NCI-H2029 (cell line): Measurements from ENCODE around the gene FLNA.
"Not testable (repeated sequence)": the region's sequence is repeated elsewhere in the genome, so short reads cannot be mapped to it uniquely, and the experiment has no call there.

Experiments used
- DNase-seq: peaks from one replicate; lab custom pipeline; 2025; lab: John Stamatoyannopoulos, UW

The FLNA gene

DNA sequence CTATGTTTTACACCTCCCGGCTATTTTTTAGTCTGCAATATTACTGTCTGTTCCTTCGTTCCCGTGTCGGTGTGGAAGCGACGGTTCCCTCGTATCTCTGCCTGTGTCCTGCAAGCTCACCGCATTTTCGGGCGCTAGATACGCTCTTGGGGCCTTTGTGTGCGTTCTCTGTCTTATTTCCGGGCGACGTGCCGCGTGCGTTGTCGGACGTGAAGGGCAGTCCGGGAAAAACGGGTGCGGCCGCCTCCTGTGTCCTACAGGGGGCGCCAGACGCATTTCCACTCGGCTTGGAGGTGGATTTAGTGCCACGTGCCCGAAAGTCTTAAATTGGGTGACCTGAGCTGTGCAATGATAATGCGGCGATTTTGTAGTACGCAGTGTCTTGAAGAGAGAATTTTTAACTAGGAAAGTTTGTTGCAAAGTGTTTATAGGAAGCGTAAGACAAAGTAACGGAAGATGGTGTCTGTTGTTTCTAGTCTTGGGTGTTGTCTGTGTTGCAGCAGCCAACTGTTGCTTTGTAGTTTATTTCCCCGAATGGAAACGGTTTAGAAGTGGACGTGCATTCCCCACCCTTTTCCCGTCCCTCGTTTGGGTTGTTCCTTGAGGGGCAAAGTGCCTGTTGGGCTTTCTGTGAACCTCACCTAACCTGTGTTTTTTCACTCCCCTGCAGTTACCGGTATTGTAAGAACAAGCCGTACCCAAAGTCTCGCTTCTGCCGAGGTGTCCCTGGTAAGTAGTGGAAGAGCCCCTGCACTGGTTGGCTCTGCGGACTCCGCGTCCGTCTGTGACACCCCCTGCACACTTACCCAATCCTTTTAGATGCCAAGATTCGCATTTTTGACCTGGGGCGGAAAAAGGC lies 24.5 kb upstream of the FLNA start:
- peak; percentile 70 for DNase-seq

DNA sequence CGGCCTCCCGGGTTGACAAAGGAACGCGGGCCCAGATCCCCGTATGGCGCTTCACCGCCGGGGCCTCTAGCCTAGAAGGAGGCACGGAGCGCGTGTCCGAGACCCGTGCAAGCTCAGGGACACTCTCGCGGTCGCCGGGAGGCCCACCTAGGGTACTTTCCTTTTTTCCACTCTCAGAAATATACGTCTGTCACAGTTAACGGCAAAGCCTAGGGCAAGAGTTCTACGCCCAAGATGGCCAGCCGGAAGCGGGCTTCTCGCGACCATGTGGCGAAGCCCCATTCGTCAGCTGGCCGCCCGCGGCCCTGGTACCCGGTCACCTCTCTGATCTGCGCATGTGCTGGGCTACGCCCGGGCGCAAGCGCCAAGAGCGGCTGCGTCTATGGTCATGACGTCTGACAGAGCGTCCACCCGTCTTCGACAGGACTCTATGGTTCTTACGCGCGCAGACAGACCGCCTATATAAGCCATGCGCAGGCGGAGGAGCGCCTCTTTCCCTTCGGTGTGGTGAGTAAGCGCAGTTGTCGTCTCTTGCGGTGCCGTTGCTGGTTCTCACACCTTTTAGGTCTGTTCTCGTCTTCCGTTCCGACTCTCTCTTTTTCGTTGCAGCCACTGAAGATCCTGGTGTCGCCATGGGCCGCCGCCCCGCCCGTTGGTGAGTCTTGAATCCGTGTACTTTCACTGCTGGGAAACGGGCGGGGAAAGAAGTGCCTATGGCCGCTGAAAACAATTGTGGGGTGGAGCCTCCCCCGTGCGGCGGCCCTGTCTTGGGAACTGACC lies 23.6 kb upstream of the FLNA start, which contains the start of gene RPL10:
TSS of gene RPL10 (plus strand) at position 490 of the 780 bp plus-strand sequence. CDS start at position 633, 143 bp downstream.
- peak; percentile 91 for DNase-seq

GRCh38 chrX:154396973-154397887 lies 22.8 kb upstream of the FLNA start:
- peak; percentile 43 for DNase-seq

DNA sequence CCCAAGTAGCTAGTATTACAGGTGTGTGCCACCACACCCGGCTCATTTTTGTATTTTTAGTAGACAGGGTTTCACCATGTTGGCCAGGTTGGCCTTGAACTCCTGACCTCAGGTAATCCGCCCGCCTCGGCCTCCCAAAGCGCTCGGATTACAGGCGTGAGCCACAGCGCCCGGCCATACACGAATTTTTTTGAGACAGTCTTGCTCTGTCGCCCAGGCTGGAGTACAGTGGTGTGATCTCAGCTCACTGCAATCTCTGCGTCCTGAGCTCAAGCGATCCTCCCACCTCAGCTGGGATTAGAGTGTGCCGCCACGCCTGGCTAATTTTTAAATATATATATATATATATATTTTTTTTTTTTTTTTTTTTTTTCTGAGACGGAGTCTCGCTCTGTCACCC lies 21.9 kb upstream of the FLNA start:
- DNase-seq, result not testable (repeated sequence)

DNA sequence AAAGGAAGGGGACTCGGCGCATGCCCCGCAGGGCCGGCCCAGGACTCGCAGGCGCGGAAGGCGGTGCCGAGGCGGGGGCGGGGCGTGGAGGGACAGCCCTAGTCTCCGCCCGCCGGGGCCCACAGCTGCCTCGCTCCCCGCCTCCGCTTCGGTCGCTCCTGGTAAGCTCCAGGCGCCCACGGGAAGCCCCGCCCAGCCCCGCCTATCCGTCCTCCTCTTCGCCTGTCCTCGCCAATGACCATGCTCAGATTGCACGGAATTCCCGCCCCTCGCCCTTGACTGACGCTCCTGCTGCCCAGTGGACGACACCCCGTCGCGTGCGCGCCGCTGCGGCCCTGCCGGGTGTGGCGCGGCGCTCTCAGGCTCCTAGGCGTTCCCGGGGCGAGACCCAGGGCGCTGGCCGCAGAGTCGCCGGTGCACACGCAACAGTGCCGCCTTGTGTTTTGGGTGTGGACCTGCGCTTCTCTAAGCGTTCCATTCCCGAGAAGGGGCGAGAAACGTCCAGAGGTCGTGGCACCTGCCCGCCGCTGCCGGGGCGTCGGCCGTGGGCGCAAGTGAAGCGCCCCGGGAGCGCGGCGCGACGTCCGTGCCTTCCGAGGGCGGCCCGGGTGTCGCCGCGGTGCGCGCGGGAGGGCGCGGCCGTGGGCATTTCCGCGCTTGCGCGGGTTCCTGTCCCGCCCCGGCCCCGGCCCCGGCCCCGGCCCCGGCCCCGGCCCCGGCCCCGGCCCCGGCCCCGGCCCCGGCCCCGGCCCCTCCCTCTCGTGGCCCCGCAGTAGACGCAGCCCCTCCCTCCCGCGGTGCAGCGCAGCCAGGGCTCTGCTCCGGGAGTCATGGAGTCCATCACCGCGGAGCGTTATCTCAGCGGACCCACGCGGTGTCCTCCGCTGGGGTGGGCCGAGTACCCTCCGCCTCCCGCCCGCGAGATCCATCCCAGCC lies 15.6 kb upstream of the FLNA start:
- not testable (repeated sequence) for DNase-seq

DNA sequence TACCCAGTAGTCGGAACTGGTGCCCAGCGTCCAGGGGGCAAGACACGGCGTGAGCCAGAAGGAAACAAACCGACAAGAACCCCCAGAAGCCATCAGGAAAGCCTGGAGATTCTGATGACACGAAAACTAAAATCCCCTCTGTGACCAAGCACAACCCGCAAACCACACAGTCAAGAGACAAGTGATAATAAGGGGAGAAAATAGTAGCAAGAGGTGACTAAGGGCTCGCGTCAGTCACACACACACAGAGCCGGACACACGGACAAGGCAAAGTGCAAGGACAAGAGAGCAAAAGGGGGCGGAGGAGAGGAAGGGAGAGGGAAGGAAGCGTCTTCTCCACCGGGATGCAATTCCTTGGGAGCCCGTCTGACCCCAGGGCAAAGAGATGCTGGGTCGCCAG lies 14.2 kb upstream of the FLNA start:
- not testable (repeated sequence) for DNase-seq

DNA sequence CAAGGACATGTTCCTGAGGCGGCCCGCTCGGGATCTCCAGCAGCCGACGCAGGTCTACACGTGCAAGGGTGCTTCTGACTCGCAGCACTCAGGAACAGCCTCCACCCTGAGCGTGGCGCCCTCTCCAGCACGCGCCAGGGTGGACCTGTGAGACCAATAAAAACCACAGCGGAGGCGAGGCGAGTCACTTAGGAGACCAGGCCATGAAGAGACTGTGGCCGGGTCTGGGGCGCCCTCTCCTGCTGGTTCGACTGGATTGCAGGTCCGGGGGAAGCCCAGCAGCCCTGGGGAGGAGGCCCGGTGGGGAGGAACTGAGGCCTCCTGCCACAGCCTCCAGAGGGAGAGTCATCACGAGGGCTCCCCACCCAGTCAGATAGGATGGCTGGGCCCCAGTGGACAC lies 13.7 kb upstream of the FLNA start:
- not testable (repeated sequence) for DNase-seq

- DNase-seq, result no peak
Measured at GRCh38 chrX:154384284-154384892, 10.0 kb upstream of the FLNA start.

GRCh38 chrX:154383359-154384283 lies 9.2 kb upstream of the FLNA start:
- DNase-seq, result no peak

DNA sequence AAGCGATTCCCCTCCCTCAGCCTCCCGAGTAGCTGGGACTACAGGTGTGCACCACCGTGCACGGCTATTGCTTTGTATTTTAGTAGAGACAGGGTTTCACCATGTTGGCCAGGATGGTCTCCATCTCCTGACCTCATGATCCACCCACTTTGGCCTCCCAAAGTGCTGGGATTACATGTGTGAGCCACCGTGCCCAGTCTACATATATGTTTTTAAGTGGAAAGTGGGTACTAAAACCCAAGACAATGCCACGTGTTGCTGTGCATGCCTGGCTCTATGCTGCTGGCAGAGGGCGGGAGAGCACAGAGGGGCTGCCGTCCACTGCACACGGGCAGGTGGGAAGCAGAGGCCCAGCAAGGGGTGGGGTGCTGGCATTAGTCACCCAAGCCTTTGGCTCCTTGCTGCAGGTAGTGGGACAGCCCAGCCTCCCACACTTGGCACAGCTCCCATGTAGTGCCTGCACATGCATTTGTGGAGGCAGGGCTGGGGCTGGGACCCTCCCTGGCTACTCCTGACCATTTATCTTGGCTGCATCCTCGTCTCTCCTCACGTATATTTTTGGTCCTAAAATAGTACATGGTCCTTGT lies 8.1 kb upstream of the FLNA start:
- DNase-seq, result no peak

- no peak for DNase-seq
Measured at GRCh38 chrX:154381271-154381670, 6.8 kb upstream of the FLNA start.

- DNase-seq, result no peak
Measured at GRCh38 chrX:154380787-154381186, 6.4 kb upstream of the FLNA start.

GRCh38 chrX:154380153-154380552 lies 5.7 kb upstream of the FLNA start:
- no peak for DNase-seq

DNA sequence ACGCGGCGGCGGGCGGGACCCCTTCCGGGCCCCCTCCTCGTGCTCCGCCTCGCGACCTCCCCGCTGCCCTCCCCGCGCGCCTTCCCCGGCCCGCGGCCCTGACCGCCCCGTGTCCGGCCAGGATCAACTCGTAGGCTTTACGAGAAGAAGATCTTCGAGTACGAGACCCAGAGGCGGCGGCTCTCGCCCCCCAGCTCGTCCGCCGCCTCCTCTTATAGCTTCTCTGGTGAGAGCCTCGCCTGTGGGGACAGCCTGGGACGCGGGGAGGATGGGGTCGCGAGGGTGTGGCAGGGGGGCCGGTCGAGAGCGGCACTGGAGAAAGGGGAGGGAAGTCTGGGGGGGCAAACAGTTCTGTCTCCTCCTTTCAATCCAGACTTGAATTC lies 5.1 kb upstream of the FLNA start:
- DNase-seq, result no peak

DNA sequence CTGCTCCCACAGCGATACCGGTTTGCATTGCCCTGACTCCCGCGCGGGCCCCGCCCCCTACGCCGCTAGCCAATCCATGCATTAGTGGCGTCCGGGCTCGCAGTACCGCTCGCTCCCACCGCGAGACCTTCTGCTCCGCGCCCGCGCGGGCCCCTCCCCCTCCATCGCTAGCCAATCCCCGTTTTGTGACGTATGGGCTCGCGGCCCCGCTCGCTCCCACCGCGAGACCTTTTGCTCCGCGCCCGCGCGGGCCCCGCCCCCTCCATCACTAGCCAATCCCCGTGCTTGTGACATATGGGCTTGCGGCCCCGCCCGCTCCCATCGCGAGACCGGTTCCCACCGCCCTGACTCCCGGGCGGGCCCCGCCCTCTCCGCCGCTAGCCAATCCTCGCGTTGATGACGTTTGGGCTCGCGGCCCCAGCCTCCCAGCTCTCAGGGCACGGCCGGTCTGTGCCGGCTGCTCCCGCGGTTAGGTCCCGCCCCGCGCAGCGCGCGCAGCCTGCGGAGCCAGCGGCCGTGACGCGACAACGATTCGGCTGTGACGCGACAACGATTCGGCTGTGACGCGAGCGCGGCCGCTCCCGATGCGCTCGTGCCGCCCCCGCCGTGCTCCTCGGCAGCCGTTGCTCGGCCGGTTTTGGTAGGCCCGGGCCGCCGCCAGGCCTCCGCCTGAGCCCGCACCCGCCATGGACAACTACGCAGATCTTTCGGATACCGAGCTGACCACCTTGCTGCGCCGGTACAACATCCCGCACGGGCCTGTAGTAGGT lies 4.5 kb upstream of the FLNA start, which contains the start of gene EMD:
TSS of gene EMD (plus strand) at position 497 of the 770 bp plus-strand sequence. CDS start at position 687, 190 bp downstream.
- peak; percentile 98 for DNase-seq

DNA sequence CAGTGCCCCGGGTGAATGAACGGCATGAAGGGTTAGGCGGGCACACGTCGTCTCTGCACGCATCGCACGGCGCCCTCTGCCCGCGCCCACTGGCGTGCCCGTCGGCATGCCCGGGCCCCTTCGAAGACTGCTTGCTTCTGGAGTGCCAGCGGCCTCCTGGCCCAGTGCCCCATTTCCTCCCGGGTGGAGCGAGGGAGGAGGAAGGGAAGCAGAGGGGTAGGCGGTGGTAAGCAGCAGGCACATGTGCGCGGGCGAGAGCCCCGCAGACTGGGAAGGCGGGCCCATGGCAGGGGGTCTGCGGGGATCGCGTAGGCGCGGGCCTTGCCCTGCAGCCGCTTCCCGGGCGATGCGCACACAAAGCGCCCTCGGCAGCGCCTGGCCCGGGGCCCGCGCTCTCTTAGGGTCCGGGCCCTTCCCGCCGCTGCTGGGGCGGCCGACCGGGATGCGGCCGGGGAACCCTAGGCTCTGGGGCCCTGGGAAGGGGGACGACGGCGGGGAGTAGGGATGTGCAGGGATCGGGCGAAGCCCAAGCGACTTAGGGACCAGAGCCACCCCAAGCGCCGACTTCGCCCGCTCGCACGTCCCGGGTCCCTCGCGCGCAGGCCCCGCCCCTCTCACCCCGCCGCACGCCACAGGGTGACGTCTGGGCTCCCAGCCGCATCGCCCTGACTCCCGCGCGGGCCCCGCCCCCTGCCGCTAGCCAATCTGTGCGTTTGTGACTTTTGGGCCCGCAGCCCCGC lies 3.8 kb upstream of the FLNA start:
- peak; percentile 32 for DNase-seq

GRCh38 chrX:154376774-154377173 lies 2.3 kb upstream of the FLNA start:
- no peak for DNase-seq
